Stomach (tissue), 4 donors: ENCODE data around the gene CAPN14.

ENCODE experiments used
- POLR2A ChIP-seq, 4 donors: fragments of 450-650 bp; IDR thresholded peaks; one replicate each; pipeline ENCODE4 v1.6.1; 2016; ENCODE audit warnings: antibody characterized with exemption in 4 of 4, control low read depth in 2 of 4, mild to moderate bottlenecking in 1 of 4, moderate library complexity in 1 of 4
- POLR2AphosphoS5 ChIP-seq, 3 donors: sonication (generic); formaldehyde crosslinking; IDR thresholded peaks; one replicate each; pipeline ENCODE4 v1.6.1; 2016; ENCODE audit warnings: antibody characterized with exemption in 3 of 3
- TF ChIP-seq, protein P1 (sequence below), 7 experiments: fragments of 450-650 bp in 4 of 7; fragments of 200-600 bp in 3 of 7; sonication (generic) in 3 of 7; IDR thresholded peaks; one replicate each; pipeline ENCODE4 v1.5.1; 2016 to 2019; ENCODE audit warnings: antibody characterized with exemption in 7 of 7, control low read depth in 2 of 7, mild to moderate bottlenecking in 1 of 7

GRCh38 chr2:31131871-31132270, 85.4 kb downstream of the CAPN14 start:
- TF ChIP-seq POLR2A (IDR thresholded peaks at IDR 0.05), result no peak
- TF ChIP-seq, protein P1, sequence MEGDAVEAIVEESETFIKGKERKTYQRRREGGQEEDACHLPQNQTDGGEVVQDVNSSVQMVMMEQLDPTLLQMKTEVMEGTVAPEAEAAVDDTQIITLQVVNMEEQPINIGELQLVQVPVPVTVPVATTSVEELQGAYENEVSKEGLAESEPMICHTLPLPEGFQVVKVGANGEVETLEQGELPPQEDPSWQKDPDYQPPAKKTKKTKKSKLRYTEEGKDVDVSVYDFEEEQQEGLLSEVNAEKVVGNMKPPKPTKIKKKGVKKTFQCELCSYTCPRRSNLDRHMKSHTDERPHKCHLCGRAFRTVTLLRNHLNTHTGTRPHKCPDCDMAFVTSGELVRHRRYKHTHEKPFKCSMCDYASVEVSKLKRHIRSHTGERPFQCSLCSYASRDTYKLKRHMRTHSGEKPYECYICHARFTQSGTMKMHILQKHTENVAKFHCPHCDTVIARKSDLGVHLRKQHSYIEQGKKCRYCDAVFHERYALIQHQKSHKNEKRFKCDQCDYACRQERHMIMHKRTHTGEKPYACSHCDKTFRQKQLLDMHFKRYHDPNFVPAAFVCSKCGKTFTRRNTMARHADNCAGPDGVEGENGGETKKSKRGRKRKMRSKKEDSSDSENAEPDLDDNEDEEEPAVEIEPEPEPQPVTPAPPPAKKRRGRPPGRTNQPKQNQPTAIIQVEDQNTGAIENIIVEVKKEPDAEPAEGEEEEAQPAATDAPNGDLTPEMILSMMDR (IDR thresholded peaks at IDR 0.05), result no peak
- no peak for TF ChIP-seq POLR2AphosphoS5 (IDR thresholded peaks at IDR 0.05)
